ENCODE results near the gene LIME1. TPM values are rescaled to one million over a fixed set of nuclear protein-coding genes. Genes with fewer than 3 reads are reported as not detected.

The LIME1 gene
- total and polyA plus RNA-seq, 9 of the 15 experiments (the other 6 are each of a cell fraction or from before 2014, with no cell fraction given) = 0.11 to 17.1 (median 2.8) TPM; not detected in 2

- TF ChIP-seq BRF2 (IDR thresholded peaks at IDR 0.05; ENCODE audit: borderline replicate concordance, insufficient read depth, insufficient read length) = no peak
- TF ChIP-seq SREBF2 (CRISPR knock-in tag; IDR thresholded peaks at IDR 0.05) = no peak
- TF ChIP-seq ZNF263 (CRISPR knock-in tag; IDR thresholded peaks at IDR 0.05; ENCODE audit: borderline replicate concordance) = no peak
- TF ChIP-seq FOXM1 (IDR thresholded peaks at IDR 0.05; ENCODE audit: low read depth) = no peak
- TF ChIP-seq FOXM1 (CRISPR knock-in tag; IDR thresholded peaks at IDR 0.05; ENCODE audit: low read depth) = no peak
These were observed 19.6 kb downstream of the LIME1 start (continued) for GRCh38 chr20:63755933-63756647.

- Histone ChIP-seq H3K27me3 (ENCODE audit: control insufficient read depth in 2 of 2, insufficient read depth in 2 of 2, low read length in 2 of 2) (no peaks in the 10 kb centered on the region), H3K4me3 (no peak overlapping the region), H3K27ac (ENCODE audit: extremely low read depth, low read depth, low read length) (no peak overlapping the region), H3K36me3 (ENCODE audit: control insufficient read depth, insufficient read depth, low read length) (no peaks in the 10 kb centered on the region), H4K20me1 (replicated peaks; ENCODE audit: control insufficient read depth, insufficient read depth, low read length) (no peaks in the 10 kb centered on the region), H3K4me1 (replicated peaks in 1 of 2; ENCODE audit: control insufficient read depth in 2 of 2, insufficient read depth in 2 of 2, low read length in 2 of 2) (peaks cover 3 to 33% of the 10 kb centered on the region in 2 experiments; a peak in 3 of 5 replicates), H3K9me1 (ENCODE audit: control insufficient read depth, insufficient read depth, low read length) (no peaks in the 10 kb centered on the region), H3K4me2 (ENCODE audit: insufficient read depth, low read length) (no peak overlapping the region), H3K9me3 (replicated peaks; ENCODE audit: control insufficient read depth, insufficient read depth, low read depth, low read length) (no peaks in the 10 kb centered on the region), H3K9ac (ENCODE audit: insufficient read depth in 1 of 2, low read depth in 2 of 2, low read length in 2 of 2) (no peak overlapping the region), H2AFZ (ENCODE audit: low read depth, low read length) (0 out of 2 replicates have a peak overlapping the region, but pooled peaks have one; percentile 17), H3K79me2 (ENCODE audit: control insufficient read depth, insufficient read depth, low read length) (no peaks in the 10 kb centered on the region)
- CTCF ChIA-PET (ENCODE audit: low intra/inter-chr PET ratio) = no interaction called here
- DNase-seq (ENCODE audit: extremely low read depth in 1 of 4, low spot score in 3 of 4) (no peak), ATAC-seq (no peak), FAIRE-seq (no peak)
- no TSS peak for BruUV-seq (replicated peaks)
- POLR2A ChIA-PET = no interaction called here
- in situ Hi-C loops (cut with MboI) (no loop called here), intact Hi-C loops (cut with micrococcal nuclease) (no loop called here)
- WGBS (ENCODE audit: insufficient coverage, low coverage, missing lambda C conversion rate) = 21% methylated on average over 7 of the region's 8 CpGs
- peak; percentile 37 for TF ChIP-seq MAX (CRISPR knock-in tag; IDR thresholded peaks at IDR 0.05)
- TF ChIP-seq CHD4 (IDR thresholded peaks at IDR 0.05; ENCODE audit: insufficient read depth, insufficient replicate concordance, low read depth, low read length, poor library complexity, severe bottlenecking) = no peak
- no peak for TF ChIP-seq BRF2 (IDR thresholded peaks at IDR 0.05; ENCODE audit: borderline replicate concordance, insufficient read depth, insufficient read length)
- no peak for TF ChIP-seq ZNF165 (CRISPR knock-in tag; IDR thresholded peaks at IDR 0.05; ENCODE audit: borderline replicate concordance)
- no peak for TF ChIP-seq BRF1 (IDR thresholded peaks at IDR 0.05; ENCODE audit: borderline replicate concordance, extremely low read depth, insufficient read length)
- 0 out of 2 replicates have a peak, but pooled peaks have one; percentile 13 for TF ChIP-seq CTBP1 (IDR thresholded peaks at IDR 0.05; ENCODE audit: borderline replicate concordance)
- no peak for TF ChIP-seq RBM17 (IDR thresholded peaks at IDR 0.05; ENCODE audit: borderline replicate concordance, low read depth, low read length)
- no peak for TF ChIP-seq SRSF1 (IDR thresholded peaks at IDR 0.05; ENCODE audit: low read depth, low read length)
These were observed 20.2 kb downstream of the LIME1 start for GRCh38 chr20:63756648-63756991.
